HS-5 (cell line): ENCODE measurements around the gene OTOP3.

Experiments
- DNase-seq: peaks from one replicate; pipeline ENCODE4 v3.0.0-alpha.2; 2012; ENCODE audit warnings: low read depth

OTOP3 gene

DNA sequence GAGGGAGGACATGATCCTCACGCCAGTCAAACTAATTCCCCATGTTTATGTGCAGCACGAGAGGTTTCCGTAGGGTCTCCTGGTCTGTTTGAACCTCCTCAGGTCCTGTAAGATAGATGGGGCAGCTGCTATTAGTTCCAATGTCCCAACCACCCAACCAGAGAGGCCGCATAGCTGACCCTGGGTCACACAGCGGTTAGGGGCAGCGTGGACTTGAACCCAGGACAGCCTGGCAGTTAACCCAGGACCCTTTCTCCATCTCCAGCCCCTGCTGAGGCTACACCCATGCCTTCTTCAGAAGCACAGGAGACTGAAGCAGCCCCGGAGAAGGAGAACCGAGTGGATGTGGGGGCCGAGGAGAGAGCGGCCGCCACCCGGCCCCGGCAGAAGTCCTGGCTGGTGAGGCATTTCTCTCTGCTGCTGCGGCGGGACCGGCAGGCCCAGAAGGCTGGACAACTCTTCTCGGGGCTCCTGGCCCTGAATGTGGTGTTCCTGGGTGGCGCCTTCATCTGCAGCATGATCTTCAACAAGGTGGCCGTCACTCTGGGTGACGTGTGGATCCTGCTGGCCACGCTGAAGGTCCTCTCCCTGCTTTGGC is 5.5 kb downstream of the OTOP3 start:
- no peak for DNase-seq

DNA sequence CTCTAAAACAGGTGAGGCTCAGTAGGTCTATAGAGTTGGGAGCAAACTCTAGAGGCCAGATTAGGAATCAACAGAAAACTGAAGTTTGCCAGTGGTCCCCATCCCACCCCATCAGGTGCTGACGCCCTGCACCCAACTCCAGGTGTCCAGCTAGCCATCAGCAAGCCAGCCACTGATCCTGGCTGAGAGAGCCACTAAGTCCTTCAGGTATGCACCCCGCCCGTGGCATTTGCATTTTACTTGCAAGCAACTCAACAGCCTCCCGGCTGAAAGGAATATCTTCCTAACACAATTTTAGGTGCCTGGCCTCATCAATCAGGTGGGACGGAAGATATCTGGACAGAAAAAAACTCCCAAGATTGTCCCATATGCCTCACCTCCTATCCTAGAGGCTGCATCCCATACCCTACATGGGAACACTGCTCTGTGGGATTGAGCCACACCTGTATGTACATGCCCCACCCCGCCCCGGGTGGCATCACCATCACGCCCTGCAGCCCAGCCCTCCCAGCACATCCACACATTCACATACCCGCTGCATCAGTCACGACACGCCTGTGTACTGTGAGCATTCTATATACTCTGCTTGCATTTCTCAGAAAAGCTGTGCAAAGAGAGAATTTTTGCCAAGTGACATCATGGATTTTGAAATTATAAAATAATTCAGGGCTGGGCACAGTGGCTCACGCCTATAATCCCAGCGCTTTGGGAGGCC is 8.3 kb downstream of the OTOP3 start:
- DNase-seq: no peak

DNA sequence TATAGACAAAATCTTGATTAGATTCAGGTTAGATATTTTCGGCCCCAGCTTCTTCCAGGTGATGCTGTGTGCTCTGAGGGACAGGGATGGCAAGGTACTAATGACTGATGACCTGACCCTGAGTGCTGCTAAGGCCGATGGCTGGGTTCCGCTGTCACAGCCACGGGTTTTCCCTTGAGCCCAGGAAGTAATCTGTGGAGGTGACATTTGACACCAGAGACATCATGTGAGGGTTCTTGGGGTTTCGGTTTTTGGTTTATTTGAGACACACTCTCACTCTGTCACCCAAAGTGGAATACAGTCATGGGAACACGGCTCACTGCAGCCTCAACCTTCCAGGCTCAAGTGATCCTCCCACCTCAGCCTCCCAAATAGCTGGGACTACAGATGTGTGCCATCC is 9.8 kb downstream of the OTOP3 start:
- no peak for DNase-seq

DNA sequence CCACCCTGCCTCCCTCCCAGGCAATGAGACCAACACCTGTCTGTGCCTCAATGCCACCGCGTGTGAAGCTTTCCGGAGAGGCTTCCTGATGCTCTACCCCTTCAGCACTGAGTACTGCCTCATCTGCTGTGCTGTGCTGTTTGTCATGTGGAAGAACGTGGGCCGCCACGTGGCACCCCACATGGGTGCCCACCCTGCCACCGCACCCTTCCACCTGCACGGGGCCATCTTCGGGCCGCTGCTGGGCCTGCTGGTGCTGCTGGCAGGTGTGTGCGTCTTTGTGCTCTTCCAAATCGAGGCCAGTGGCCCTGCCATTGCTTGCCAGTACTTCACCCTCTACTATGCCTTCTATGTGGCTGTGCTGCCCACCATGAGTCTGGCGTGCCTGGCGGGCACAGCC is 10.9 kb downstream of the OTOP3 start:
- DNase-seq: no peak

DNA sequence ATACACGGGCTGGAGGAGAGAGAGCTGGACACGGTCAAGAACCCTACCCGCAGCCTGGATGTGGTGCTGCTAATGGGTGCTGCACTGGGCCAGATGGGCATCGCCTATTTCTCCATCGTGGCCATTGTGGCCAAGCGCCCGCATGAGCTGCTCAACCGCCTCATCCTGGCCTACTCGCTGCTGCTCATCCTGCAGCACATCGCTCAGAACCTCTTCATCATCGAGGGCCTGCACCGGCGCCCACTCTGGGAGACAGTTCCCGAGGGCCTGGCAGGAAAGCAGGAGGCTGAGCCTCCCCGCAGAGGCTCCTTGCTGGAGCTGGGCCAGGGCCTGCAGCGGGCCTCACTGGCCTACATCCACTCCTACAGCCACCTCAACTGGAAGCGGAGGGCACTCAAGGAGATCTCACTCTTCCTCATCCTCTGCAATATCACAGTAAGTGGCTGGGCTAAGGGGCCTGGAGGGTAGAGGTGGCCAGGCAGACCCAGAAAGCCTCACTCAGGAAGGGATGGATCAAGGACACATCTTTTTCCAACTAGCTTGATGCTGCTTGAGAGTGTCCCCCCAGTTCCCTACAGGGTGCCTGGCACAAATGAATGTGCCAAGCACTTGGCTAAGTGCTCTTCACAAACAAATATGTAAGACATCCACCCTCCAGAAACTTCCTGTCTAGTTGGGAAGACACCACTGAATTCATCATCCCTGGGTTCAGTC is 11.5 kb downstream of the OTOP3 start:
- DNase-seq: no peak

DNA sequence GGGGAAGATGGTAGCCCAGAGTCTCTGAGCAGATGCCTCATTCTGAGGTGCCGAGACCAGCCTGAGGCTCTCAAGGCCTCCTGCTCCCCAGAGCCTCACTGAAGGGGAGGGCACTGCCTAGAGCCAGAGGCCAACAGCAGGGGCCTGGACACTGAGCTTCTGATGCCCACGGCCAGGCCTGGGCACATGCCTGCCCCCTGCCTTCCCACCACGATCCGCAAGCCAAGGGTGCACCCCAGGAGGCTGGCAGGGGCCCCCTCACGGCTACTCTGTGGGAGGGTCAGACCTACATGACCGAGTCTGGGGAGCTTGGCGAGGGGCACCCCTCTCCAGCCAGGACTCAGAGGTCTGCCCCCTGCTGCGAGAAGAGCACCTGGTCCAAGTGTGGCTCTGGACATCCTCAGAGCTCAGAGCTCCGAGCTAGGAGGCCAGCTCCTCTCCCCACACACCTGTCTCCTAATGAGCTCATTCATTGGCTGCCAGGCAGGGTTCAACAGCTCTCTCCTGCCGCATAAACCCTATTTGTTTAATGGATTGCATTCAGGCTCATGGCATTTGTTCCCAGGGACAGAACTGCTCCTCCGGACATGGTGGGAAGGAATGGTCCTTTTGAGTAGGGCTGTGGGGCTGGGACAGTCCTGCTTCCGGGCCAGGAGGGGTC is 13.9 kb downstream of the OTOP3 start:
- no peak for DNase-seq

DNA sequence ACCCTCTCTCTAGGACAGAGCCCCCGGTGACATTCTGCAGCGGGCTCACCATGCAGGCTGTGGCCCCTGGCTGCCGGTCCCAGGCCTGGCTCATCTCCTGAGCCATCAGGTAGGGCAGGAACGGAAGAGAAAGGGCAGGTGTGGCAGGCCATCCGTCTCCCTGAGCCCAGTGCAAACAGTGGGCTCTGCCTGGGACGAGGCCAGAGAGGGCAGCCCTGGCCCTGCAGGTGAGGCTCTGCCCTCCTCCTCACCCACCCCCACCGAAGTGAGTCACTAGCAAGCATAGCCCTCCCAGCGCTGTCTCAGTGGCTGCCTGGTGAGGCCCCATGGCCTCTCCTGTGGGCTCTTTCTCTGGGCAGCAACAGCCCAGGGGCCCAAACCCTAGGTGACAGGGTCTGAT is 14.5 kb downstream of the OTOP3 start:
- no peak for DNase-seq

DNA sequence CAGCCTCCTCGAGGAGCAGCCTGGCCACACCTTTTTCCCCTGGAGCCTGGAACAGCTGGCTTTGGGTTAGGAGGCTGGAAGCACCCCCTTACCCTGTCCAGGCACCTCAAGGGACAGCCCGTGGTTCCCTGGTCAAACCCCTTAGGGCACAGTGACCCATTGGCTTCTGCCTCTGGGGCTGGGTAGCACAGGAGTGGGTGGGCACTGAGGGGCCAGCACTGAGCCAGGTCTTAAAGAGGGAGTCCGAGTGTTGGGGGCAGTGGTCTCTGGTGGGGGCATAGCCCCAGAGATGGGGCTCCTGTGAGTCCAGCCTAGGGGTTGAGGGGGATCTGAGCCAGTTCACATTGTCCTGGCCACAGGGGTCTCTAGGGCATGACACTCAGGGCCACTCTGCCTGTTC is 15.4 kb downstream of the OTOP3 start:
- DNase-seq: no peak

DNA sequence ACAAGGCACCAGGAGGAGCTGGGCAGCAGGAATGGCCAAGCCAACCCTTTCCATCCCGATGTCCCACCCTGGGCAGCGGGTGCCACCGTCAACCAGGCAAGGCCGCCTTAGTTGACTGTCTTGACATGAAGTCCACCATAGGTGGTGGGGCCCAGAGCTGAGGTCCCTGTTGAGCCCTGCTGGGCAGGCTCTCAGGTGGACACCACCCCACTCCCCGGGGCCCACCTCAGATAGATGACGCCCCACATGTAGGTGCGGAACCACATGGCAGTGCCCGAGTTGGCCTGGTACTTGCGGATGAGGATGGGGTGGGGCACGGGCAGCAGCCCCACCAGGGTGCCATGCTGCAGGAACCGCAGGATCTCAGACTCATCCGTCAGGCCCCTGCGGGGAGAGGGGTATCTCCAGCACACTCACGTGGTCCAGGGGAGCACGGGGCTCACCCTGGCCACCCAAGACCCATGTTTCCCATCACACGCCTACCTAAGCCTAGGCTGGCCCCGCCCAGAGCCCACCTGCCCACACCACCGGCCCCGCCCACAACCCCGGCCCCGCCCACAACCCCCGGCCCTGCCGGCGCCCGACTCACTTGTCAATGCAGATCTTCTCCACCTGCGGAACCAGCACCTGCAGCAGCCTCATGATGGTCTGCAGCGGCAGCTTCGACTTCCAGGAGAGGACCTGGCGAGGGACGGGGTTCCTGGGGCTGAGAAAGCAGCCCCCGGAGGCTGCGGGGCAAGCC is 16.2 kb downstream of the OTOP3 start:
- DNase-seq: no peak

DNA sequence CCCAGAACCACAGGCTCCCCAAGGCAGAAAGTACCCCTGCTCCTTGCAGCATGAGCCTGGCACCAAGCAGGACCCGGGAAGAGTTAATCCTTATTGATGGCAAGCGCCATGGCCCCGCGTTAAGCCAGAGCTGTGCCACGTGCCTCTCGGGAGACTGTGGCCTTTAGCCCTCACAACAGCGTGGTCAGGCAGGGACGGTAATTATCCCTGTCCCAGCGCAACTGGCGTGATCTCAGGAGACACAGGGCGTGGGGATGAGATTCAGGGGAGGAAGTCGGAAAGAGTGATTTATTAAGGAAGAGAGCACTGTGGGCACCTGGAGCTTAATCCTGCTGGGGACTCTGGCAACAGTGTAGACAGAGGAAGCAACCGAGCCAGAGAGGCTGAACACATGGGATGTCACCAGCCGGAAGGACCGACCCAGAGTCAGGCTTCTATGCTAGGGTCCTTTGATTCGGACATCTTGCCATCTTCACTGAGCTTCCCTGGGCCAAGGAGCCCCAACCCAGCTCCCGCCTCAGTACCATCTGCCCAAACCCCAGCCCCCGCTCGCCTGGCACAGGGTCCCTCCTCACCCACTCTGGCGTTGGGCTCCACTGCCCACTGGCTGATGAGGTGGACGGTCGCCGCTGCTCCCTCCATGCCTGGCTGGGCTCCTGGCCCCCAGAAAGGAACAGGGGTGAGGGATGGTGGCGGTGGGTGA is 16.9 kb downstream of the OTOP3 start:
- no peak for DNase-seq

DNA sequence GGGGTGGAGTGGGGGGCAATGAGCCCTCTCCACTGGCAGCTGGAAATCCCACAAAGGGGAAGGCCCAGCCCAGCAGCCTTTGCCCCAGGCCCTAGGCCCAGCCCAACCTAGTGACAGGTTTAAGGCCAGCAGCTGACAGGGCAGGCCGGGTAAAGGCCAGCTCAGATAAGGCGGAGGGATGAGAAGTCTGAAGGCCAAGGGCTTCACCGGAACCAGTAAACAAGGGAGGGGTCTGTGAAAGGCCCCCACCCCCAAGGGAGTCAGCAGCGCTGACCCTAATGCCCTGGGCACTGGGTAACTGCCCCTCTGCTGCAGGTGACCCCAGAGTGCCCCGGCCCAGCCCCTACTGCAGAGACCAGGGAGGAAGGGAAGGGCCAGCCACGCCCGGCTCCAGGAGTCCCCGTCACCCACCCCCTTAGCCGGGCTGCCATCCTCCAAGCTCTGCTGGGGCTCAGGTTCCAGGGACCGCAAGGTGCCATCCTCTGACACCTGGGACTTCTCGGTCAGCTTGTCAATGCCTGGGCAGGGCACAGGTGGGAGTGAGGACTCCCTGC is 17.5 kb downstream of the OTOP3 start:
- DNase-seq: no peak

DNA sequence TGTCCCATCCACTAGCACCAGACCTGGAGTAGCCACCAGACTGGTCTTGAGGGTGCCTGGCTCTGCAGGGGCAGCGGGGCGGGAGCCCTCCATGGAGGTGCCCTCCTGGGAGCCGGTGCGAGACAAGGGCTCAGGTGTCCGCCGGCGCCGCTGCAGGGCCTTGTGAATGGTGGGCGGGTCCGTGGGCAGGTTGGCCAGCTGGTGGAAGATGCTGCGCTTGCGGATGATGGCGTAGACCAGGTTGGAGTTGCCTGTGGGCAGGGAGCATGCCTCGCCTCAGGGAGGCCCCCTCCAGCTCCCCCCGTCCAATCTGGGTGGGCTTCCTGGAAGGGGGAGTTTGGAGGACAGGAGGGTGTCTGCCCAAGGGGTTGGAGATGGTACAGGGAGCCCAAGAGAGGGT is 18.4 kb downstream of the OTOP3 start:
- DNase-seq: no peak

DNA sequence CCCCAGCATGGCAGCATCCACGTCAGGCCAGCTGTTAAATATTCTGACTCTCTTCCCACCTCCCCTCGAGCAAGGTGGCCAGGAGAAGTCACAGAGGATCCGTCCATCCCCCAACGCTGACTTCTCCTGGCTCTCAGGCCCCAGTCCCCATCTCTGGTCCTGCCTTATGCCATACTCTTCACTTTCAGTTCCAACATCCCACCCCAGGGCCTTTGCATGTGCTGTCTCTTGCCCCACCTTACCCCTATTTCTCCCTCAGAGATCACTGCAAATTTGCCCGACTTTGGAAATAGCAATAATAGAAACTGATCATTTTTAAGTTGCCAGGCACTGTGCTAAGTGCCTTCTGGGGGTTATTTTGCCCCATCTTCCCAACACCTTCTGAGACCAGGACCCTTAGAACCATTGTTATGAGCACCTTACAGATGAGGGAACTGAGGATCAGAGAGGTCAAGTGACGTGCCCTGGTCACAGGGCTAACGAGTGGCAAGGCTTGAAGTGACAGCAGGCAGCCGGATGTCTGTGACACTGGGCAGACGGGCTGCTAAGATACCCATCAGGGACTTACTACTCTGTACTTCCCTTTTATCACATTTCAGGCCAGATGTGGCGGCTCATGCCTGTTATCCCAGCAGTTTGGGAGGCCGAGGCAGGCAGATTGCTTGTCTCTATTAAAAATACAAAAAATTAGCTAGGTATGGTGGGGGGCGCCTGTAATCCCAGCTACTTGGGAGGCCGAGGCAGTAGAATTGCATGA is 19.1 kb downstream of the OTOP3 start:
- DNase-seq: no peak

DNA sequence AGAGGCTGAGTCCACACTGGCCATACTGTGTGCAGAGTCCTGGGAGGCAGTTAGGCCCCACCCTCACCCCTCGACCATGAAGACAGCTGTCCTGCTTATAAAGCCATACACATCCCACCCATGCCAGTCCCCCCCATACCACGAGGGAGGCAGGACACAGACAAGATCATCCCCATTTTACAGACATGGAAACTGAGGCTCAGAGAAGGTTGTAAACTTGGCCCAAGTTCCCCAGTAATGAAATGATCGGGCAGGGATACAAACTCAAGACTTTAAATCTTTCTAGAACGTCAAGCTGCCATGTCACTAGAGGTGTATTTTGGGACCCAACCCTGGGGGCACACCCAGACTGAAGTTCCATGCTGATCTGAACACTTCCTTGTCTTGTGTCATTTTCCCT is 20.4 kb downstream of the OTOP3 start:
- no peak for DNase-seq

DNA sequence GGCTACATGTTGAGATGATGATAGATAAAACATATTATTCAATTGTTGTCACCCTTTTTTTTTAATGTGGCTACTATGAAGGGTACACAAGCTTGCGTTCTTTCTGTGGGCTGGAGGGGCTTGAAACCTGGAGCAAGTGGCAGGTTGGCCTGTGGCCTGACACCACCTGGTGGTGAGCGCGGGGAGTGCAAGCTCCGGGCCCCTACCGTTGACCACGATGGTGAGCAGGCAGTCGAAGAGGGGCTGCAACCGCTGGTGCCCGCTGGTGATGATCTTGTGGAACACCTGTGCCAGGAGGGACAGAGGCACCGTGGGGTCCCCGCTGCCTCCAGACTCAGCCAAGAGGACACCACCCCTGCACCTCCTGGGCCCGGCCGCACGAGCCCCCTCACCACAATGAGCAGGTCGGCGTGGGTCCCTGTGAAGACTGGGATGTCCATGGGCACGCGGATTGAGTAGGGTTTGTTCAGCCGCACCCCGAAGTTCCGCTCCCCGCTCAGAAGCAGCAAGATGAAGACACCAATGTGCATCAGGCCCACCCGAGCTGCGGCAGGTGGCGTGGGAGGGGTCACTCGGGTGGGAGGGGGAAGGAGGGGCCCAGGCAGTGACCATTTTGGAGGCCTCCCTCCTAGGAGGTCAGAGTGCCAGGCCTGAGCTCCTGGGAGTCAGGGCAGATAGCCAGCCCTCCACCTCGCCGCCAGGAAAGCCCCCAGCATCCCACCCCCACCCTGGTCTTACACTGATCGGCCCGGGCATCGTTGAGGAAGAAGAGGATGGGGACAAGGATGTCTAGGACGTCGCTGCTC is 22.4 kb downstream of the OTOP3 start:
- no peak for DNase-seq

DNA sequence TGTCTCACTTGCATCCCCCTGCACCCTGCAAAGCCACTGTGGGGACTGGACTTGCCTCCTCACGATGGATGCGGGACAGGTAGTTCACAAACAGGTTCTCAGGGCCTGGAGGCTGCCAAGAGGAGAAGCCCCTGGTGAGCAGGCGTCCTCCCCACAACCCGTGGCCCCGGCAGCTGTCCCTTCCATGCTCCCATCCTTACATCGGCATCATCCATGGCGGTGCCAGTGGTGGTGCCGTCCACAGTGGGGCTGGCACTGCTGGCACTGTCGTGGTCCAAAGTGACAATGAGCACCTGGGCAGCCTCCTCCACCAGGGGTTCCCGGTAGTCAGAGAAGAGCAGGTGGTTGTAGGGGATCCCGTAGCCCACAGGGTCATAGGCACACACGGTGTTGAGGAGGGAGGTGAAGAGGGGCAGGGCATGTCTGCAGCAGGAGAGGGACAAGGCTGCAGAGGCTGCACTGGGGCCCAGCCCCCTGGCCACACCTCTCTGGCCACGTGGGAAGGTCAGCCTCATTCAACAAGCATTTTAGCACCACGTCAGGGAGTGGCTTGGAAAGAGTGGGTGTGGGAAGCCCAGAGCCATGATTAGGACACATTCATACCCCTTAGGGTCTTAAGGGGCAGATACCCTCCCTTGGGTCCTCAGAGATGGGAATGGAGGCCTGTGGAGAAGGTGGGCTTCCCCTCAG is 24.3 kb downstream of the OTOP3 start:
- no peak for DNase-seq

DNA sequence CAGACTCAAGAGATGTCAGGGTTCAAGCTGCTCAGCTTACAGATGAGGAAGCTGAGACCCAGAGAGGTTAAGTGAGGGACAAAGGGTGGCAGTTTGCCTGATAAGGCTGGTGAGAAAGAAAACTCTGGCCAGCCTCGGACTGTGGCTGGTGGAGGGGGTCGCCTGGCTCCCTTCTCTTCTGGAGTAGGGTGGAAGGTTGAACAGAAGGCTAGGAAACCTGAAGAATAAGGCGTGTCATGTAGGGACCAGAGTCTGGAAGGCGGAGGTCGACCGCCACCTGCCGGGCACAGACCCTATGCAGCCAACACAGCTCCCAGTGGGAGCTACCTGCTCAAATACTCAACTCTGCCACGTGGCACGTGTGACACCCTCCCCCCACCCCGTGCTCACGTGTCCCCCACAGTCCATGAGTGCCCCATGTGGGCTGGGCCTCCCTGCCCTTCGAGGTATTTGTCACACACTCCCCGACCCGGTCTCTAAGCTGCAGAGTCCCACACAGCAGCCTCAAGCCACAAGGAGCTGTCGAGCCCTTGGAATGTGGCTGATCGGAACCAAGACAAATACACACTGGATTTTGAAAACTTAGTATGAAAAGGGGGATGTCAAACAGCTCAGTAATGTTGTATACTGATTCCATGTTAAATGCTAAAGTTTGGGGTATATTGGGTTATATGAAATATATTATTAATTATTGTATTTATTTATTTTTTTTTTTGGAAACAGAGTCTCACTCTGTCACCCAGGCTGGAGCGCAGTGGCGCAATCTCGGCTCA is 25.1 kb downstream of the OTOP3 start:
- DNase-seq: no peak

DNA sequence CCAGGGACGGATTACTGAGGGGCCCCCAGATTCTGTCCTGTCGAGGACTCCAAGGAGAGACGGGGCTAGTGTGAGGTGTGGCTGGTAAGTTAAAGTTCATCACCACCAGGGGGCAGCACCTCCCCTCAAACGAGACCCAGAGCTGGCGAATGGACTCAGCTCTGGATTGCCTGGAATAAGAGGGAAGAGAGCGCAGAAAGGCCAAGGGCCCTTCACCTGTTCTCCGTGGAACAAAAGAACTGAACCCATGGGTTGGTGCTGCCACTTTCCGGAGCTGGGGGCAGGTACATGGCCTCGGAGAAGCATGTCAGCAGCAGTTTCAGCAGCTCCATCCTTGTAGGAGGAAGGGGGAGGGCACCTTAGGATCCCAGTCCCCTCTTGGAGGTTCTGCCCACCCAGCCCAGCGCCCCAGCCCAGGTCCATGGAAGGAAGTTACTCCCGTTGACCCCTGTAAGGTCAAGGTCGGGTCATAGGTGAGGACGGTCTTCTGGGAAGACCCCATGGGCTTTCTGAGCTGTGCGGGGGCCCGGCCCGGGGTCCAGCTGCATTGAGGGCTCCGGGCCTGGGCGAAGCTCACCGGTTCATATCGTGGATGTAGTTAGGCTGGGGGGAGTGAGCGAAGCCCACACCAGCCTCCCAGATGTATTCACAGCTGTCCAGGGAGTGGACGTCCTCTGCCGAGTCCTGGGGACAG is 26.1 kb downstream of the OTOP3 start:
- peak; percentile 49 for DNase-seq
